Nephron (organoid): ENCODE data around the gene METAP1D.

Source experiments
- H3K27ac Mint-ChIP-seq, 3 experiments: 2 replicates each; pipeline ENCODE4 v1.8.0; 2020; ENCODE audit warnings: mixed read lengths in 3 of 3, mild to moderate bottlenecking in 2 of 3, moderate library complexity in 1 of 3
- H3K27me3 Mint-ChIP-seq: 2 replicates; pipeline ENCODE4 v1.8.0; 2021; ENCODE audit warnings: low read depth, mild to moderate bottlenecking, moderate library complexity, mixed read lengths
- H3K36me3 Mint-ChIP-seq: 2 replicates; pipeline ENCODE4 v1.8.0; 2020; ENCODE audit warnings: low read depth, mixed read lengths
- H3K4me1 Mint-ChIP-seq: 2 replicates; pipeline ENCODE4 v1.8.0; 2020; ENCODE audit warnings: mixed read lengths
- H3K4me3 Mint-ChIP-seq, 3 experiments: 2 replicates each; pipeline ENCODE4 v1.8.0; 2020; ENCODE audit warnings: mild to moderate bottlenecking in 3 of 3, mixed read lengths in 3 of 3, moderate library complexity in 2 of 3
- H3K9me3 Mint-ChIP-seq: 2 replicates; pipeline ENCODE4 v1.8.0; 2020; ENCODE audit warnings: mixed read lengths
- TF ChIP-seq, protein P1 (sequence below), 3 experiments: fragments of 200-600 bp; sonication (generic); IDR thresholded peaks; one replicate each; pipeline ENCODE4 v1.5.0; 2021; ENCODE audit warnings: antibody characterized with exemption in 3 of 3; ENCODE audit not compliant: unreplicated experiment in 3 of 3

METAP1D gene

DNA sequence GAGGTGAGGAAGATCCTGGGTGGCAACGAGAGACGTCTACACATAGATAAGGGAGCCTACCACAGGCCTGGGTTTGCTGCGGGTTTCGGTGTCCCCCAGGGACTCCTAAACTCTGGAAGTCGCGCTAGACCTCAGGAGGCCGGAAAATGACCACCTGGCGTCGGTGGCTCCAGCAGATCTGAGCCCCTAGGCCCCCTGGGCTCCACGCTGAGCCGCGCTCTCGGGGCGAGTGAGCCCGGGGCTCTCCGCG, 84.6 kb downstream of the METAP1D start:
- Mint-ChIP-seq H3K4me1 (peaks cover 48% of the 10 kb centered on the region), H3K27me3 (peaks cover 100% of the 10 kb centered on the region), H3K9me3 (peaks cover 5% of the 10 kb centered on the region), H3K27ac (no peak overlapping the region), H3K4me3 (peak overlapping the region; percentile 29 to 80 (median 78)), H3K36me3 (no peaks in the 10 kb centered on the region)
- TF ChIP-seq, protein P1, sequence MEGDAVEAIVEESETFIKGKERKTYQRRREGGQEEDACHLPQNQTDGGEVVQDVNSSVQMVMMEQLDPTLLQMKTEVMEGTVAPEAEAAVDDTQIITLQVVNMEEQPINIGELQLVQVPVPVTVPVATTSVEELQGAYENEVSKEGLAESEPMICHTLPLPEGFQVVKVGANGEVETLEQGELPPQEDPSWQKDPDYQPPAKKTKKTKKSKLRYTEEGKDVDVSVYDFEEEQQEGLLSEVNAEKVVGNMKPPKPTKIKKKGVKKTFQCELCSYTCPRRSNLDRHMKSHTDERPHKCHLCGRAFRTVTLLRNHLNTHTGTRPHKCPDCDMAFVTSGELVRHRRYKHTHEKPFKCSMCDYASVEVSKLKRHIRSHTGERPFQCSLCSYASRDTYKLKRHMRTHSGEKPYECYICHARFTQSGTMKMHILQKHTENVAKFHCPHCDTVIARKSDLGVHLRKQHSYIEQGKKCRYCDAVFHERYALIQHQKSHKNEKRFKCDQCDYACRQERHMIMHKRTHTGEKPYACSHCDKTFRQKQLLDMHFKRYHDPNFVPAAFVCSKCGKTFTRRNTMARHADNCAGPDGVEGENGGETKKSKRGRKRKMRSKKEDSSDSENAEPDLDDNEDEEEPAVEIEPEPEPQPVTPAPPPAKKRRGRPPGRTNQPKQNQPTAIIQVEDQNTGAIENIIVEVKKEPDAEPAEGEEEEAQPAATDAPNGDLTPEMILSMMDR (IDR thresholded peaks at IDR 0.05; ENCODE audit: unreplicated experiment in 3 of 3), result no peak

DNA sequence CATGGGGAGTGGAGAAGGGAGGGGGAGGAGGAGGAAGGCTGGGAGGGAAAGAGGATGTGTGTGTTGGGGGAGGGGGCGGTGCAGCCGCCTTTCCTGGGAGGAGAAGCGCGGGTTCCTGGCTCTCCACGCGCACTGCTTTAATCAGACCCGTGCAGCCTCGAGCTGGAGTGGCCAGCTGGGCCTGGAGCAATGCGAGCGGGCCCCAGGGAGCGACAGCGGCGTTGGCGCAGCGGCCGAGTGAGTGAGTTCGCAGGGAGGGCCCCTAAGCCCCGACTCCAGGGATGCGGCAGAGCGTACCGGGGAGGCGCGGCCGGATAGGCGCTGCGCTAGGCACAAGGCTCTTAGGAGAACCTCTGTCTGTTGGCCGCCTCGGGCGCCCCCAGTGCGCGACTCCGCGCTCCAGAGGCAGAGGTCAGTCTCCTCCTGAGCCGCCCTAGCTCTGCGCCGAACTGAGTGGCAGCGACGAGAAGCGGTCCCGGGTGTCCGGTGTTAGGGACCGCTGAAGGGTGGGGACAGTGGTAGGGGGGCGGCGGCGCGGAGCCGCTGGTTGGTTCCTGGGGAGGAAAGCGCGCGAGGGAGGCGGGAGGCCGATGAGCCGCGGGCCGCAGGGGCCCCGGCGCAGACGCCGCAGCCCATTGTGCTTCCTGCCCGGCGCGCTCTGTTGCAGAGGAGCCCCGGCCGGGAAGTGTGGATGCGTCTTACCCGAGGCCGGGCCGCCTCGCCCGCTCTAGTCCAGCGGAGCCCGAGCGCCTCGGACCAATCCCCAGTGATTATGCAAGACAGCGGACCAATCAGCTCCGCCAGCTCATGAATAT, 85.1 kb downstream of the METAP1D start:
- Mint-ChIP-seq H3K27ac (no peak overlapping the region), H3K4me1 (peaks cover 48% of the 10 kb centered on the region), H3K4me3 (peak overlapping the region; percentile 78 to 85 (median 80)), H3K9me3 (peaks cover 3% of the 10 kb centered on the region), H3K36me3 (no peaks in the 10 kb centered on the region), H3K27me3 (peaks cover 100% of the 10 kb centered on the region)
- TF ChIP-seq, protein P1 (IDR thresholded peaks at IDR 0.05; ENCODE audit: unreplicated experiment in 3 of 3), result no peak

DNA sequence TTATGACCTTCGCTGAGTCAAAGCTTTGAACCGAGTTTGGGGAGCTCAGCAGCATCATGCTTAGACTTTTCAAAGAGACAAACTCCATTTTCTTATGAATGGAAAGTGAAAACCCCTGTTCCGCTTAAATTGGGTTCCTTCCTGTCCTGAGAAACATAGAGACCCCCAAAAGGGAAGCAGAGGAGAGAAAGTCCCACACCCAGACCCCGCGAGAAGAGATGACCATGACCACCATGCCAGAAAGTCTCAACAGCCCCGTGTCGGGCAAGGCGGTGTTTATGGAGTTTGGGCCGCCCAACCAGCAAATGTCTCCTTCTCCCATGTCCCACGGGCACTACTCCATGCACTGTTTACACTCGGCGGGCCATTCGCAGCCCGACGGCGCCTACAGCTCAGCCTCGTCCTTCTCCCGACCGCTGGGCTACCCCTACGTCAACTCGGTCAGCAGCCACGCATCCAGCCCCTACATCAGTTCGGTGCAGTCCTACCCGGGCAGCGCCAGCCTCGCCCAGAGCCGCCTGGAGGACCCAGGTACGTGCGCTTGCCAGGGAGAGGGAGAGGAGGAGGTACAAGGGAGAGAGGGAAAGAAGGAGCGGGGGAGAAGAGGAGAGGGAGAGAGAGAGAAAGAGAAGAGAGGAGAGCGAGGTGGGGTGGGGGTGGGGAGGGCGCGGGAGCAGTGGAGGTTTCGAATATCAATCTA, 85.9 kb downstream of the METAP1D start, which contains the start of gene DLX1:
TSS of gene DLX1 (plus strand) at position 48 of the 700 bp plus-strand sequence. CDS start at position 219, 171 bp downstream.
- TF ChIP-seq, protein P1 (IDR thresholded peaks at IDR 0.05; ENCODE audit: unreplicated experiment in 3 of 3), result no peak
- Mint-ChIP-seq H3K27me3 (peaks cover 100% of the 10 kb centered on the region), H3K36me3 (no peaks in the 10 kb centered on the region), H3K9me3 (peaks cover 2% of the 10 kb centered on the region), H3K4me1 (peaks cover 48% of the 10 kb centered on the region), H3K27ac (no peak within 1 kb of the TSS), H3K4me3 (peak within 1 kb of the TSS; percentile 78 to 85 (median 80))

DNA sequence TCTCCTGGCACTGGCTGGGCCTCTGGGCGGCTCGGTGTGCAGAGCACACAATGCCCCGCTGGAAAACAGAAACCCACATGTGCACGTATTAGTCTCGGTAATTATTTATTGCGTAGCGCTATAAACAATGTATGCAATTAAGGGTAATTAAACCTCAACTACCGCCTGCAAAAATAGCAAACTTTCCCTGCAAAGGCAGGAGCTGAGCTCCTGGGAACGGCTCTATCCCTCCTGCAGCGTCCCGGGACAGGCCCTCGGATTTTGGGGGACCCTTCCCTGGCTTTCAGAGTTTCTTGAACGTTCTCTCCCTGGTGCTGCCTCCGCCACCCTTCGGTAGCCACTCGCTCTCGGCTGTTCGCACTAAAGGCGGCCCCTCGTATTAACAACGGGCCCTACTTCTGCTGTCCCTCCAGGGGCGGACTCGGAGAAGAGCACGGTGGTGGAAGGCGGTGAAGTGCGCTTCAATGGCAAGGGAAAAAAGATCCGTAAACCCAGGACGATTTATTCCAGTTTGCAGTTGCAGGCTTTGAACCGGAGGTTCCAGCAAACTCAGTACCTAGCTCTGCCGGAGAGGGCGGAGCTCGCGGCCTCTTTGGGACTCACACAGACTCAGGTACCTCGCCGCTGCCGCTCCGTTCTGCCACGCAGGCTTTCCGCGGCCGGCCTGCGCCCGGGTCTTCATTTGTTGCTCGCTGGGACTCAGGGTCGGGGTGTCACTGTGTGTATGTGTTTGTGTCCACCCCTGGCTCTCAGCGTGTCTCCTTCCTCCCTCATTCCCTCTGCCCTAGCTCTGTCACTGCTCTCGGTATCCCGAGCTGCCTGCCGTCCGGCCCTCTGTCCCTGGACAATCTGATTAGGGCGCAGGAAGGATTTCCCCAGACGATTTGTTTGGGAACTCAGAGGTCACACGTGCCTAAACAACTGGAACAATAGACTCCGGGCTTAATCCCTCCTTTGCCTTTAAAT, 86.8 kb downstream of the METAP1D start:
- Mint-ChIP-seq H3K4me3 (peak overlapping the region; percentile 51 to 80 (median 61)), H3K4me1 (peaks cover 48% of the 10 kb centered on the region), H3K27me3 (peaks cover 100% of the 10 kb centered on the region), H3K36me3 (no peaks in the 10 kb centered on the region), H3K9me3 (no peaks in the 10 kb centered on the region), H3K27ac (no peak overlapping the region)
- TF ChIP-seq, protein P1 (IDR thresholded peaks at IDR 0.05; ENCODE audit: unreplicated experiment in 3 of 3), result peak; percentile 14 to 24 (median 16)

DNA sequence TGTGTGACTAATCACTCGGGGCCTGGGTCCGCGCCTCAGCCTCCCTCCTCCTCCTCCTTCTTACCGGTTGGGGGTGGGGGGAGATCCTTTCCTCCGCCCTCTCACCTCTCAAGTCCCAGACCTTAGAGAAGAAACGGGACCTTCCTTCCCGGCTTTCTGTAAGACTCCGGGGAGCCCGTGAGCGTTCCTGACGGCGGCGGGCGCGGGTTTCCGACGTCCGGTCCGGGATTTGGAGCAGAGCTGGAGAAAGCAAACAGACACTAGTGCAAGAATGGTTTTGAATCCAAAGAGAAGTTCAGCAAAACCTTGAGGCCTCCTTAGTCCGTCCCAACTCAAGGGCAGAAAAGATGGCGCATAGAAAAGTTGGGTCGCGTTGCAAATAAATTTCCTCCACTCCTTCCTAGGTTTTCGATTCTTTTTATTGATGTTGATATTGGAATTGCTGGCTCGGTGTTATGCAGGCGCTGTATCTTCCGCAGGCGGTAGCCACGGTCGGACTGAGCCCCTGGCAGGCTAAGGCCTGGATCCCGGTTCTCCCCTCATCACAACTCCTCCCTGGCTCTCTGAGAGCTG, 87.5 kb downstream of the METAP1D start:
- no peak overlapping the region for H3K27ac Mint-ChIP-seq
- H3K4me1 Mint-ChIP-seq, result peaks cover 45% of the 10 kb centered on the region
- TF ChIP-seq, protein P1 (IDR thresholded peaks at IDR 0.05; ENCODE audit: unreplicated experiment in 3 of 3), result no peak
- no peaks in the 10 kb centered on the region for H3K9me3 Mint-ChIP-seq
- H3K36me3 Mint-ChIP-seq, result no peaks in the 10 kb centered on the region
- peak overlapping the region; percentile 51 to 80 (median 61) for H3K4me3 Mint-ChIP-seq
- peaks cover 100% of the 10 kb centered on the region for H3K27me3 Mint-ChIP-seq
